Liver (tissue), 9 donors: Measurements from ENCODE around the gene ADCY3. TPM values are rescaled to one million over a fixed set of nuclear protein-coding genes. Genes with fewer than 3 reads are reported as not detected.

Experiments
- DNase-seq: peaks from one replicate; pipeline ENCODE4 v3.0.0-alpha.2; 2017; ENCODE audit warnings: low spot score
- H3K27ac ChIP-seq, 2 donors: one replicate each; pipeline ENCODE4 v1.7.0; 2013; ENCODE audit warnings: inconsistent platforms in 2 of 2, low read length in 2 of 2, control low read depth in 1 of 2, low read depth in 1 of 2, mild to moderate bottlenecking in 1 of 2
- H3K27me3 ChIP-seq, 4 donors: one replicate each; pipeline versions ENCODE4 v1.6.1 to v1.7.0; 2013; ENCODE audit warnings: low read length in 3 of 4, inconsistent platforms in 1 of 4, mild to moderate bottlenecking in 1 of 4, moderate library complexity in 1 of 4; ENCODE audit not compliant: control insufficient read depth in 4 of 4, insufficient read depth in 4 of 4
- H3K36me3 ChIP-seq, 4 donors: one replicate each; pipeline versions ENCODE4 v1.6.1 to v1.7.0; 2013; ENCODE audit warnings: low read length in 3 of 4, mild to moderate bottlenecking in 3 of 4, low read depth in 1 of 4, moderate library complexity in 1 of 4; ENCODE audit not compliant: control insufficient read depth in 4 of 4, insufficient read depth in 3 of 4
- H3K4me1 ChIP-seq, 4 donors: one replicate each; pipeline versions ENCODE4 v1.6.1 to v1.7.0; 2013; ENCODE audit warnings: low read length in 3 of 4, mild to moderate bottlenecking in 3 of 4, moderate library complexity in 1 of 4; ENCODE audit not compliant: control insufficient read depth in 4 of 4, insufficient read depth in 4 of 4
- H3K4me3 ChIP-seq, 3 donors: one replicate each; pipeline versions ENCODE4 v1.6.1 to v1.7.0; 2013; ENCODE audit warnings: low read length in 3 of 3, control low read depth in 1 of 3, low read depth in 1 of 3, mild to moderate bottlenecking in 1 of 3
- H3K9ac ChIP-seq, 2 donors: one replicate each; pipeline ENCODE4 v1.7.0; 2013; ENCODE audit warnings: low read length in 2 of 2, mild to moderate bottlenecking in 2 of 2, moderate library complexity in 2 of 2, control low read depth in 1 of 2, low read depth in 1 of 2
- H3K9me3 ChIP-seq, 4 donors: one replicate each; pipeline versions ENCODE4 v1.6.1 to v1.7.0; 2013; ENCODE audit warnings: low read length in 3 of 4; ENCODE audit not compliant: control insufficient read depth in 4 of 4
- ATF3 ChIP-seq: IDR thresholded peaks from 2 replicates; pipeline ENCODE4 v1.6.1; 2016; ENCODE audit warnings: antibody characterized with exemption
- CTCF ChIP-seq: fragments of 150-350 bp; IDR thresholded peaks from 2 replicates; pipeline ENCODE4 v1.5.1; 2017; ENCODE audit warnings: improper control_type of control experiment, low read depth, low read length; ENCODE audit not compliant: missing input control
- EGR1 ChIP-seq, 2 donors: IDR thresholded peaks; 2 replicates each; pipeline ENCODE4 v1.6.1; 2016 to 2018; ENCODE audit warnings: antibody characterized with exemption in 2 of 2, low read depth in 2 of 2
- FOXA1 ChIP-seq: IDR thresholded peaks from 2 replicates; pipeline ENCODE4 v1.6.1; 2016; ENCODE audit warnings: antibody characterized with exemption
- FOXA2 ChIP-seq: IDR thresholded peaks from 2 replicates; pipeline ENCODE4 v1.6.1; 2016; ENCODE audit warnings: antibody characterized with exemption
- GABPA ChIP-seq, 2 donors: IDR thresholded peaks in 1 of 2; conservative IDR thresholded peaks in 1 of 2; 2 replicates each; pipeline ENCODE4 v1.6.1; 2016; ENCODE audit warnings: antibody characterized with exemption in 2 of 2, mild to moderate bottlenecking in 1 of 2, moderate library complexity in 1 of 2
- HNF4A ChIP-seq, 2 donors: conservative IDR thresholded peaks; 2 replicates each; pipeline ENCODE4 v1.6.1; 2016; ENCODE audit warnings: antibody characterized with exemption in 2 of 2, mild to moderate bottlenecking in 2 of 2
- HNF4G ChIP-seq: IDR thresholded peaks from 2 replicates; pipeline ENCODE4 v1.6.1; 2016; ENCODE audit warnings: antibody characterized with exemption
- JUND ChIP-seq, 2 donors: IDR thresholded peaks; 2 replicates each; pipeline ENCODE4 v1.6.1; 2016; ENCODE audit warnings: antibody characterized with exemption in 2 of 2
- MAX ChIP-seq: IDR thresholded peaks from 2 replicates; pipeline ENCODE4 v1.6.1; 2016; ENCODE audit warnings: antibody characterized with exemption
- RAD21 ChIP-seq, 2 donors: IDR thresholded peaks; 2 replicates each; pipeline ENCODE4 v1.6.1; 2016; ENCODE audit warnings: antibody characterized with exemption in 2 of 2, mild to moderate bottlenecking in 2 of 2
- RXRA ChIP-seq, 2 donors: IDR thresholded peaks; 2 replicates each; pipeline ENCODE4 v1.6.1; 2017 to 2018; ENCODE audit warnings: antibody characterized with exemption in 2 of 2, mild to moderate bottlenecking in 1 of 2
- SP1 ChIP-seq: IDR thresholded peaks from 2 replicates; pipeline ENCODE4 v1.6.1; 2018; ENCODE audit warnings: antibody characterized with exemption, mild to moderate bottlenecking
- TAF1 ChIP-seq: conservative IDR thresholded peaks from 2 replicates; pipeline ENCODE4 v1.6.1; 2016; ENCODE audit warnings: antibody characterized with exemption, mild to moderate bottlenecking
- YY1 ChIP-seq: IDR thresholded peaks from 2 replicates; pipeline ENCODE4 v1.6.1; 2016; ENCODE audit warnings: antibody characterized with exemption, mild to moderate bottlenecking
- ZBTB33 ChIP-seq: IDR thresholded peaks from 2 replicates; pipeline ENCODE4 v1.6.1; 2016; ENCODE audit warnings: antibody characterized with exemption
- WGBS: extraction: QIAGEN DNeasy Blood & Tissue Kit; methylation state at CpG from one replicate; pipeline ENCODE4 v1.1.7; 2013; 5-methylcytosine and 5-hydroxymethylcytosine counted together
- polyA plus RNA-seq, 2 donors: library from polyadenylated mRNA; stranded (reverse) in 1 of 2; unstranded in 1 of 2; fragments of 200-250 nt in 1 of 2; fragments of >200 nt in 1 of 2; fragmentation: Nextera tagmentation in 1 of 2; extraction: Ambion mirVana in 1 of 2; gene quantifications; one replicate each; pipeline versions ENCODE4 v1.2.1 to v1.2.3, GENCODE V29; 2013 to 2015
- total RNA-seq, 2 donors: library from RNA; depleted of rRNA; stranded (reverse); fragments of >200 nt; gene quantifications; one replicate each; pipeline ENCODE4 v1.2.3, GENCODE V29; 2014
- donor health status: healthy.
- donor health status: healthy.
- donor health status: healthy.
- donor health status: healthy.
- donor health status: healthy.

The ADCY3 gene
- total and polyA plus RNA-seq, 4 donors, result 0.99 to 8.4 (median 6.4) TPM

- H3K36me3 ChIP-seq, result peaks cover 0 to 3% (median 0%) of the 10 kb centered on the region in 4 donors
- H3K4me1 ChIP-seq, result no peaks in the 10 kb centered on the region
- no peak for TF ChIP-seq YY1
- TF ChIP-seq TAF1, result no peak
- TF ChIP-seq RAD21 (IDR thresholded peaks at IDR 0.05), result no peak
- no peak for TF ChIP-seq GABPA (IDR thresholded peaks at IDR 0.05 in 1 of 2, conservative IDR thresholded peaks at IDR 0.05 in 1 of 2)
- TF ChIP-seq MAX, result no peak
- TF ChIP-seq SP1, result no peak
- TF ChIP-seq HNF4G, result no peak
- TF ChIP-seq FOXA1, result no peak
- no peak for TF ChIP-seq ATF3
- TF ChIP-seq HNF4A (conservative IDR thresholded peaks at IDR 0.05), result no peak
- no peak for TF ChIP-seq EGR1 (IDR thresholded peaks at IDR 0.05; ENCODE audit: low read depth in 2 of 2)
- TF ChIP-seq RXRA (IDR thresholded peaks at IDR 0.05), result no peak
- no peak for TF ChIP-seq JUND (IDR thresholded peaks at IDR 0.05)
- TF ChIP-seq FOXA2, result no peak
- H3K9me3 ChIP-seq, result no peaks in the 10 kb centered on the region
- no peak for DNase-seq
- WGBS, result 90% methylated on average over 18 of the region's 18 CpGs
- no peak overlapping the region for H3K27ac ChIP-seq
- H3K27me3 ChIP-seq, result no peaks in the 10 kb centered on the region
- no peak overlapping the region for H3K4me3 ChIP-seq
- H3K9ac ChIP-seq, result no peak overlapping the region
Observed at GRCh38 chr2:24838541-24838940, 81.5 kb downstream of the ADCY3 start.

- WGBS, result 84% methylated on average over 5 of the region's 5 CpGs
- peaks cover 0 to 3% (median 0%) of the 10 kb centered on the region in 4 donors for H3K36me3 ChIP-seq
- no peak for DNase-seq
Observed at GRCh38 chr2:24837996-24838513, 82.0 kb downstream of the ADCY3 start.

More at GRCh38 chr2:24837996-24838513, 82.0 kb downstream of the ADCY3 start:
- TF ChIP-seq HNF4A (conservative IDR thresholded peaks at IDR 0.05) (no peak), ZBTB33 (no peak), MAX (no peak), TAF1 (no peak), ATF3 (no peak), JUND (IDR thresholded peaks at IDR 0.05) (no peak), SP1 (no peak), RXRA (IDR thresholded peaks at IDR 0.05) (no peak), CTCF (no peak), EGR1 (IDR thresholded peaks at IDR 0.05; ENCODE audit: low read depth in 2 of 2) (no peak), GABPA (IDR thresholded peaks at IDR 0.05 in 1 of 2, conservative IDR thresholded peaks at IDR 0.05 in 1 of 2) (no peak), RAD21 (IDR thresholded peaks at IDR 0.05) (no peak)
- no peak overlapping the region for H3K4me3 ChIP-seq
- no peaks in the 10 kb centered on the region for H3K27me3 ChIP-seq
- H3K9ac ChIP-seq, result no peak overlapping the region
- no peak overlapping the region for H3K27ac ChIP-seq
- no peaks in the 10 kb centered on the region for H3K4me1 ChIP-seq
- H3K9me3 ChIP-seq, result no peaks in the 10 kb centered on the region
